Stimulated activated CD4-positive, alpha-beta T cell treated with anti-CD3 and anti-CD28 coated beads, Interleukin-15, amount 100 ng/mL, for 1 hour (primary cell): ENCODE measurements around the gene BCL2.

ENCODE experiments used
- DNase-seq, 2 donors: peaks; one replicate each; pipeline ENCODE4 v3.0.0-alpha.2; 2020; ENCODE audit warnings: low read depth in 1 of 2, low spot score in 1 of 2

Gene BCL2

GRCh38 chr18:63098018-63098981 lies 221.3 kb downstream of the BCL2 start:
- no peak for DNase-seq

- no peak for DNase-seq
Observed at GRCh38 chr18:63097178-63097577, 222.4 kb downstream of the BCL2 start.

GRCh38 chr18:63096327-63096874 lies 223.2 kb downstream of the BCL2 start:
- DNase-seq: no peak

- no peak for DNase-seq
Observed at GRCh38 chr18:63095768-63096167, 223.8 kb downstream of the BCL2 start.

- no peak for DNase-seq
Observed at GRCh38 chr18:63091671-63092364, 227.8 kb downstream of the BCL2 start.

GRCh38 chr18:63090334-63090733 lies 229.2 kb downstream of the BCL2 start:
- no peak for DNase-seq

- DNase-seq: no peak
Observed at GRCh38 chr18:63089041-63089440, 230.5 kb downstream of the BCL2 start.

- DNase-seq: no peak
Observed at GRCh38 chr18:63088262-63088661, 231.3 kb downstream of the BCL2 start.

GRCh38 chr18:63087421-63088230 lies 231.9 kb downstream of the BCL2 start:
- DNase-seq: no peak

- DNase-seq: no peak
Observed at GRCh38 chr18:63085611-63086010, 234.0 kb downstream of the BCL2 start.

GRCh38 chr18:63084219-63084618 lies 235.3 kb downstream of the BCL2 start:
- no peak for DNase-seq

- DNase-seq: no peak
Observed at GRCh38 chr18:63083555-63083954, 236.0 kb downstream of the BCL2 start.

- no peak for DNase-seq
Observed at GRCh38 chr18:63083020-63083531, 236.5 kb downstream of the BCL2 start.

- DNase-seq: no peak
Observed at GRCh38 chr18:63082366-63083019, 237.1 kb downstream of the BCL2 start.

- no peak for DNase-seq
Observed at GRCh38 chr18:63079114-63079513, 240.5 kb downstream of the BCL2 start.

GRCh38 chr18:63078471-63078870 lies 241.1 kb downstream of the BCL2 start:
- DNase-seq: no peak

- peak; percentile 15 to 47 for DNase-seq
Observed at GRCh38 chr18:63074981-63075404, 244.6 kb downstream of the BCL2 start.

- no peak for DNase-seq
Observed at GRCh38 chr18:63073481-63073880, 246.1 kb downstream of the BCL2 start.
